EH (cell line): ENCODE measurements around the gene ZNF521.

ENCODE experiments used
- DNase-seq: peaks from one replicate; pipeline ENCODE4 v3.0.0-alpha.2; 2015; ENCODE audit warnings: low read depth

ZNF521 gene

GRCh38 chr18:25335676-25336075, 16.3 kb downstream of the ZNF521 start:
- no peak for DNase-seq

GRCh38 chr18:25335062-25335461, 16.9 kb downstream of the ZNF521 start:
- DNase-seq = no peak

DNA sequence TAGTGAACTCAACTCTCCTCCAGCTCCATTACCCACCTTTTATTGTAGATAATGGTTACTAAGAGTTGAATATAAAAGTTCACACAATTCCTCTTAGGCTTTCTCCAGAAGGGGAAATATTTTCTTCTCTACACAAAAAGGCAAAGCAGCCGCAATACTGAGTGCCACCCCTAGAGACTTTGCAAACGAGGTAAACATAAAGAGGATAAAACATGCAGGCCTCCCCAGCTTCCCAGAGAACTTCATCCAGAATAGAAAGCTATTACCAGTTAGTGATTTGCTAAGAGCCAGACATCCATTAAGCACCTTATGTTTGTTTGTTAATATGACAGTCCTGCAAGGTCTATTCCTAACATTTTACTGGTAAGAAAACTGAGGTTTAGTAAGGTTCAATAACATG, 17.4 kb downstream of the ZNF521 start:
- no peak for DNase-seq

- no peak for DNase-seq
These were observed 20.0 kb downstream of the ZNF521 start for GRCh38 chr18:25332002-25332401.

- DNase-seq = peak; percentile 7
These were observed 22.2 kb downstream of the ZNF521 start for GRCh38 chr18:25329783-25330182.

- no peak for DNase-seq
These were observed 24.4 kb downstream of the ZNF521 start for GRCh38 chr18:25327584-25327983.

DNA sequence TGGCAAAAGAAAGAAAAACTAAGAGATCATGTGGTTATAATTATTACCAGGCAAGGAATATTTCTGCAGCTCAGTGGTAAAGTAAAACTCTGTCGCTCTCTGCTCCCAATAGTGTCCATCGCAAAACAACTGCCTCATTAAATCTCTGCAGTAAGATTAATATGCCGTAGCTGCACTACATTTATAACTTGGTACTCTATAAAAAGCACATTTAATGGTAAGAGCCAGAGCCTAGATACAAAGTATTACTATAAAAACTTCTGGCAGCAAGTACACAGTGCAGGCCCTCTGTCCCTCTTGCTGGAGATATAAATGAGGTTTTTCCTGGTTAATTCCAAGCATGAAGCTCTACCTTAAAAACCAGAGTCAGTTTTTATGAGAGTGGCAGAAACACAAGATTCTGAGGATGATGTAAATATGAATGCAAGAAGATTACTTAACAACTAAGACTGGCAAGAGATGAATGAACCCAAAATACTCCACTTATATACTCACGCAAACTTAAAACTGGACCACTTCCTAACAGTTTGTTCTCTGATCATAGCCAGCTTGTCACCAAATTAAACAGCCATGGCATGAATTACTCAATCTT, 25.5 kb downstream of the ZNF521 start:
- peak; percentile 2 for DNase-seq

- DNase-seq = no peak
These were observed 29.2 kb downstream of the ZNF521 start for GRCh38 chr18:25322806-25323205.

DNA sequence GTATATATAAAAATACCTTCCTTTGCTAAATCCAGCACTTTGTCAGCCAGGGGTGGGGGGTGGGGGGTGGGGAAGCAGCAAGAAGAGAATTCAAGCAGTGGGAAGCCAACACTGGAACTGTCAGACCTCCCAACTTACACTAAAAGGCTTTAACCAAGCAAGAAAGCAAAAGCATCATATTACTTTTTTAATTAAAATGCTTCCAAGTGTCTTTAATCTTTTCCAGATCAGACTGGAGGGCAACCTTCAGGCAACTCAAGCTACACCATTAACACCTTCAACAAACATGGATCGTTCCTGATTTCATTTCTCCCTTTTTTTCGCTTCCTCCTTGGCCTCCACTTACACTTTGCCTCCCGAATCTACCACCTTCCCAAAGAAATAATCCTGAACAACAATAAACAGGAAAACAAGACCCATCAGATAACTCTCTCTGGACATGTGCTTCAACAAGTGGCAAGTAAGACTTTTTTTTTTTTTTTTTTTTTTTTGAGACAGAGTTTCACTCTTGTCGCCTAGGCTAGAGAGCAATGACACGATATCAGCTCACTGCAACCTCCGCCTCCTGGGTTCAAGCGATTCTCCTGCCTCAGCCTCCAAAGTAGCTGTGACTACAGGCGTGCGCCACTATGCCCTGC, 35.5 kb downstream of the ZNF521 start:
- DNase-seq = no peak

- DNase-seq = no peak
These were observed 37.2 kb downstream of the ZNF521 start for GRCh38 chr18:25314838-25315190.

GRCh38 chr18:25314151-25314837, 37.7 kb downstream of the ZNF521 start:
- no peak for DNase-seq

GRCh38 chr18:25313268-25313667, 38.7 kb downstream of the ZNF521 start:
- no peak for DNase-seq

GRCh38 chr18:25310045-25310444, 41.9 kb downstream of the ZNF521 start:
- peak; percentile 71 for DNase-seq

- no peak for DNase-seq
These were observed 43.6 kb downstream of the ZNF521 start for GRCh38 chr18:25308381-25308780.

DNA sequence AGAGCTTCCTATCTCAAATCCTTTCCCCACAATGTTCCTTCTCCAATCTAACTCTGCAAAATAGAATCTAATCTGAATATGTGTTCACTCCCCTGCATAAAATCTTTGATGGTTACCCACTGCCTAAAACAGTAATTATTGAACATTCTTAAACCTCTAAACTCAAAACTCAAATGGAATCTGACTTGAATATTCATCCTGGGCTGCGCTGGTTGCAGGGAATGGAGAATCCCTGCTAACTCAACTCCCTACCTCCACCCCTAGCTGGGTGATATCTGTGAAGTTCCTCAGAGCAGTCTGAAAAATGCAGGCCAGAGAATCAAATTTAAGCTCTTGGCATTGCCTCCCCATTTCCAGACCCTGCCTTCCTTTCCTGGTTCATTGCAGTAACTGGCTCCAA, 44.8 kb downstream of the ZNF521 start:
- DNase-seq = no peak

GRCh38 chr18:25306671-25307070, 45.3 kb downstream of the ZNF521 start:
- no peak for DNase-seq

DNA sequence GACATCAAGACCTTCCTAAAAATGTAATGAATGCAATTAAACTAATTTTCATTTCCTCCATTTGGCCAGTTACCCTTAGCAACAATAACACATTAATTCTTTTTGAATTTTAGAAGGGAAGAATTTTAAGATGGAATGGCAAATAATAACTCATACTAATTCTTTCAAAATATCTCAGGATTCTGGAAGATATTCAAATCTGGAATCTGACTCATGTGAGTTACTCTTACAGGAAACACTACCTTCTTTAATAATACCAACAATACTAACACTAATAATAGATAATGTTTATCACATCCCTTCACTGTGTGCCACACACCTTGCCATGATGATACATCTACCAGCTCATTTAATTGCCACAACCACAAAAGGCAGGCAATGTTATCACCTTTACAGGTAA, 46.4 kb downstream of the ZNF521 start:
- peak; percentile 20 for DNase-seq

DNA sequence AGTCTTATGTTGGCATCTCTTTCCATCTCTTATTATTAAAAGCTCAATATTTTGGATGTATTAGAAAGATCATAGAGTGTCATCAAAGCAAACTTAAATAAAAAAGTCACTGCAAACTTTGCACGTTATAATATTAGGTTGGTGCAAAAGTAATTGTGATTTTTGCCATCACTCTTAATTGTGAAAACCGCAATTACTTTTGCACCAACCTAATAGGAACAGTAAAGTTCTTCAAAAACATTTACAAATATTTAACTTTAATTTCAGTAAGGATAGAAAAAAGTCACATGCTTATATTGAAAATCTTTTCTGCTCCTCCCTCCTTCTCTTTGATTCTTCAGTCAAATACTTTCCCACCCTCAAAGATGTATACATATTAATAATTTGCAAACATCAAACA, 51.5 kb downstream of the ZNF521 start:
- DNase-seq = no peak

GRCh38 chr18:25299426-25300300, 52.3 kb downstream of the ZNF521 start:
- DNase-seq = peak; percentile 78

GRCh38 chr18:25298853-25299274, 53.1 kb downstream of the ZNF521 start:
- DNase-seq = peak; percentile 90

GRCh38 chr18:25295624-25296138, 56.3 kb downstream of the ZNF521 start:
- no peak for DNase-seq

GRCh38 chr18:25291150-25291549, 60.8 kb downstream of the ZNF521 start:
- no peak for DNase-seq
